Stimulated activated CD4-positive, alpha-beta T cell treated with anti-CD3 and anti-CD28 coated beads, Interleukin-15, amount 100 ng/mL, for 24 hours (primary cell): ENCODE data around the gene SLC44A4.
A peak's percentile ranks its signal among the peaks of the same experiment; 100 is the strongest.
"Not testable (repeated sequence)": the region's sequence is repeated elsewhere in the genome, so short reads cannot be mapped to it uniquely, and the experiment has no call there.

ENCODE experiments used
- DNase-seq: peaks from one replicate; pipeline ENCODE4 v3.0.0-alpha.2; 2020

Gene SLC44A4

GRCh38 chr6:31851980-31852718 lies 26.6 kb downstream of the SLC44A4 start:
- DNase-seq: not testable (repeated sequence)

- no peak for DNase-seq
Measured at GRCh38 chr6:31851485-31851832, 27.3 kb downstream of the SLC44A4 start.

- DNase-seq: no peak
Measured at GRCh38 chr6:31850765-31851484, 27.9 kb downstream of the SLC44A4 start.

GRCh38 chr6:31847276-31847978 lies 31.4 kb downstream of the SLC44A4 start:
- DNase-seq: no peak

- DNase-seq: no peak
Measured at GRCh38 chr6:31844507-31844906, 34.3 kb downstream of the SLC44A4 start.

- DNase-seq: peak; percentile 38
Measured at GRCh38 chr6:31842053-31842452, 36.7 kb downstream of the SLC44A4 start.

- DNase-seq: not testable (repeated sequence)
Measured at GRCh38 chr6:31839779-31840126, 39.0 kb downstream of the SLC44A4 start.

- peak; percentile 17 for DNase-seq
Measured at GRCh38 chr6:31838968-31839367, 39.8 kb downstream of the SLC44A4 start.

GRCh38 chr6:31838114-31838553 lies 40.7 kb downstream of the SLC44A4 start:
- DNase-seq: not testable (repeated sequence)

- no peak for DNase-seq
Measured at GRCh38 chr6:31837369-31838113, 41.3 kb downstream of the SLC44A4 start.

GRCh38 chr6:31836474-31837368 lies 42.1 kb downstream of the SLC44A4 start:
- DNase-seq: peak; percentile 6

GRCh38 chr6:31836047-31836473 lies 42.7 kb downstream of the SLC44A4 start:
- DNase-seq: no peak

GRCh38 chr6:31834367-31835250 lies 44.2 kb downstream of the SLC44A4 start:
- DNase-seq: peak; percentile 84

- no peak for DNase-seq
Measured at GRCh38 chr6:31831350-31832215, 47.2 kb downstream of the SLC44A4 start.

- no peak for DNase-seq
Measured at GRCh38 chr6:31830886-31831335, 47.9 kb downstream of the SLC44A4 start.

- no peak for DNase-seq
Measured at GRCh38 chr6:31829633-31830283, 49.0 kb downstream of the SLC44A4 start.

- DNase-seq: peak; percentile 96
Measured at GRCh38 chr6:31827286-31828079, 51.3 kb downstream of the SLC44A4 start, which contains the start of gene HSPA1B. Gene HSPA1B (plus strand): TSS chr6:31827738. CDS start chr6:31827951, 213 bp downstream.

GRCh38 chr6:31826793-31827285 lies 52.0 kb downstream of the SLC44A4 start:
- peak; percentile 71 for DNase-seq
